IPS DF 4.7 (cell line): Measurements from ENCODE around the gene GTPBP2.
"Not testable (repeated sequence)": the region's sequence is repeated elsewhere in the genome, so short reads cannot be mapped to it uniquely, and the experiment has no call there.

Experiments
- DNase-seq: peaks from one replicate; pipeline ENCODE4 v3.0.0-alpha.2; 2013; ENCODE audit warnings: low spot score; ENCODE audit errors: extremely low read depth

GTPBP2 gene

GRCh38 chr6:43624786-43625288, 4.2 kb downstream of the GTPBP2 start:
- no peak for DNase-seq

- DNase-seq, result no peak
Measured at GRCh38 chr6:43623880-43624785, 4.9 kb downstream of the GTPBP2 start.

GRCh38 chr6:43622541-43622940, 6.5 kb downstream of the GTPBP2 start:
- DNase-seq, result no peak

- no peak for DNase-seq
Measured at GRCh38 chr6:43621836-43622180, 7.3 kb downstream of the GTPBP2 start.

- DNase-seq, result no peak
Measured at GRCh38 chr6:43621078-43621835, 7.8 kb downstream of the GTPBP2 start.

- DNase-seq, result no peak
Measured at GRCh38 chr6:43616725-43617472, 12.2 kb downstream of the GTPBP2 start.

- DNase-seq, result no peak
Measured at GRCh38 chr6:43614396-43614730, 14.7 kb downstream of the GTPBP2 start.

- DNase-seq, result no peak
Measured at GRCh38 chr6:43613721-43614395, 15.2 kb downstream of the GTPBP2 start.

GRCh38 chr6:43610431-43610830, 18.6 kb downstream of the GTPBP2 start:
- DNase-seq, result no peak

GRCh38 chr6:43609402-43609801, 19.7 kb downstream of the GTPBP2 start:
- no peak for DNase-seq

- no peak for DNase-seq
Measured at GRCh38 chr6:43608807-43609206, 20.3 kb downstream of the GTPBP2 start.

GRCh38 chr6:43608310-43608763, 20.7 kb downstream of the GTPBP2 start:
- DNase-seq, result peak; percentile 74

GRCh38 chr6:43606019-43606418, 23.0 kb downstream of the GTPBP2 start:
- no peak for DNase-seq

GRCh38 chr6:43604174-43604573, 24.9 kb downstream of the GTPBP2 start:
- DNase-seq, result no peak

- DNase-seq, result no peak
Measured at GRCh38 chr6:43600595-43600994, 28.5 kb downstream of the GTPBP2 start.

GRCh38 chr6:43593938-43594337, 35.1 kb downstream of the GTPBP2 start:
- no peak for DNase-seq

- not testable (repeated sequence) for DNase-seq
Measured at GRCh38 chr6:43589564-43589963, 39.5 kb downstream of the GTPBP2 start.

- DNase-seq, result no peak
Measured at GRCh38 chr6:43588194-43588593, 40.9 kb downstream of the GTPBP2 start.

- DNase-seq, result no peak
Measured at GRCh38 chr6:43584892-43585570, 44.0 kb downstream of the GTPBP2 start.

GRCh38 chr6:43582911-43583310, 46.2 kb downstream of the GTPBP2 start:
- no peak for DNase-seq

- DNase-seq, result no peak
Measured at GRCh38 chr6:43579171-43579570, 49.9 kb downstream of the GTPBP2 start.
